Measurements from ENCODE around the gene BRAT1. TPM values are rescaled to one million over a fixed set of nuclear protein-coding genes. Genes with fewer than 3 reads are reported as not detected.

BRAT1 gene
- total and polyA plus RNA-seq, 8 donors, result 22.5 to 41.4 (median 28.0) TPM

GRCh38 chr7:2501947-2502646 lies 53.2 kb downstream of the BRAT1 start:
- intact Hi-C loops (cut with DNase I), result no loop called here
- no peak for DNase-seq
- Histone ChIP-seq H3K9me3 (no peaks in the 10 kb centered on the region), H3K27me3 (peaks cover 0 to 17% of the 10 kb centered on the region in 2 donors), H3K27ac (no peak overlapping the region), H3K4me1 (no peaks in the 10 kb centered on the region), H3K36me3 (no peaks in the 10 kb centered on the region), H3K4me3 (no peak overlapping the region)
- ATAC-seq, result no peak
- TF ChIP-seq CTCF (IDR thresholded peaks at IDR 0.05), result no peak

- no peak for DNase-seq
- no peak overlapping the region for H3K4me3 ChIP-seq
- intact Hi-C loops (cut with DNase I), result no loop called here
- H3K36me3 ChIP-seq, result no peaks in the 10 kb centered on the region
- no peaks in the 10 kb centered on the region for H3K9me3 ChIP-seq
- H3K4me1 ChIP-seq, result no peaks in the 10 kb centered on the region
- no peak for TF ChIP-seq CTCF (IDR thresholded peaks at IDR 0.05)
- ATAC-seq, result no peak
- H3K27ac ChIP-seq, result no peak overlapping the region
- peaks cover 0 to 24% of the 10 kb centered on the region in 2 donors for H3K27me3 ChIP-seq
Measured at GRCh38 chr7:2500701-2501100, 54.6 kb downstream of the BRAT1 start.

GRCh38 chr7:2499719-2500430 lies 55.4 kb downstream of the BRAT1 start:
- DNase-seq (no peak), ATAC-seq (no peak)
- intact Hi-C loops (cut with DNase I), result no loop called here
- Histone ChIP-seq H3K27ac (no peak overlapping the region), H3K9me3 (no peaks in the 10 kb centered on the region), H3K4me3 (no peak overlapping the region), H3K4me1 (no peaks in the 10 kb centered on the region), H3K36me3 (no peaks in the 10 kb centered on the region), H3K27me3 (peaks cover 0 to 28% of the 10 kb centered on the region in 2 donors)
- no peak for TF ChIP-seq CTCF (IDR thresholded peaks at IDR 0.05)

- Histone ChIP-seq H3K4me1 (peaks cover 0 to 5% of the 10 kb centered on the region in 2 donors), H3K36me3 (no peaks in the 10 kb centered on the region), H3K27me3 (peaks cover 0 to 34% of the 10 kb centered on the region in 2 donors), H3K4me3 (no peak overlapping the region), H3K27ac (no peak overlapping the region), H3K9me3 (no peaks in the 10 kb centered on the region)
- DNase-seq, result no peak
- no peak for TF ChIP-seq CTCF (IDR thresholded peaks at IDR 0.05)
- ATAC-seq, result no peak
- intact Hi-C loops (cut with DNase I), result no loop called here
Measured at GRCh38 chr7:2499181-2499580, 56.1 kb downstream of the BRAT1 start.

GRCh38 chr7:2498708-2499107 lies 56.6 kb downstream of the BRAT1 start:
- TF ChIP-seq CTCF (IDR thresholded peaks at IDR 0.05), result no peak
- ATAC-seq (no peak), DNase-seq (no peak)
- H3K27me3 ChIP-seq, result peaks cover 0 to 37% of the 10 kb centered on the region in 2 donors
- no peak overlapping the region for H3K27ac ChIP-seq
- H3K9me3 ChIP-seq, result no peaks in the 10 kb centered on the region
- peaks cover 0 to 8% of the 10 kb centered on the region in 2 donors for H3K4me1 ChIP-seq
- intact Hi-C loops (cut with DNase I), result no loop called here
- no peaks in the 10 kb centered on the region for H3K36me3 ChIP-seq
- H3K4me3 ChIP-seq, result no peak overlapping the region

Data from left lung (tissue), 10 donors.